K562 (cell line): ENCODE results near the gene LRRC41. TPM values are rescaled to one million over a fixed set of nuclear protein-coding genes. Genes with fewer than 3 reads are reported as not detected.

Experiments
- CBFA2T3 ChIP-seq: fragments of 450-650 bp; IDR thresholded peaks from 2 replicates; pipeline ENCODE4 v1.6.1; 2017
- CBX3 ChIP-seq, 2 experiments: IDR thresholded peaks; 1 replicate in 1 of 2; 2 replicates in 1 of 2; pipeline ENCODE4 v1.6.1; 2012; ENCODE audit warnings: inconsistent platforms in 2 of 2, low read length in 2 of 2, borderline replicate concordance in 1 of 2, control low read depth in 1 of 2
- CTCF ChIP-seq, 3 experiments: IDR thresholded peaks in 2 of 3; conservative IDR thresholded peaks in 1 of 3; 2 replicates each; pipeline ENCODE4 v1.5.1; 2011 to 2012; ENCODE audit warnings: low read length in 3 of 3, mild to moderate bottlenecking in 3 of 3, control low read depth in 2 of 3, improper control_type of control experiment in 1 of 3, inconsistent platforms in 1 of 3, low read depth in 1 of 3, mixed read lengths in 1 of 3, moderate library complexity in 1 of 3; ENCODE audit not compliant: insufficient read depth in 2 of 3
- CXXC5 ChIP-seq: fragments of 250-450 bp; sonication (Bioruptor Pico); IDR thresholded peaks from 2 replicates; pipeline ENCODE4 v1.8.0; 2022; ENCODE audit warnings: inconsistent platforms, mild to moderate bottlenecking, moderate library complexity
- DNMT1 ChIP-seq: fragments of 450-650 bp; IDR thresholded peaks from 2 replicates; pipeline ENCODE4 v1.6.1; 2016; ENCODE audit warnings: antibody characterized with exemption, mild to moderate bottlenecking
- FOXA1 ChIP-seq: fragments of 450-650 bp; IDR thresholded peaks from 2 replicates; pipeline ENCODE4 v1.6.1; 2016; ENCODE audit warnings: mild to moderate bottlenecking, borderline replicate concordance
- NFIX ChIP-seq: fragments of 250-450 bp; sonication (Bioruptor Pico); IDR thresholded peaks from 2 replicates; pipeline ENCODE4 v1.4.0; 2020; ENCODE audit warnings: low read depth, mild to moderate bottlenecking, moderate library complexity
- NONO ChIP-seq, 2 experiments: fragments of 200-400 bp in 1 of 2; fragments of 450-650 bp in 1 of 2; formaldehyde crosslinking in 1 of 2; IDR thresholded peaks; 2 replicates each; pipeline ENCODE4 v1.6.1; 2017; ENCODE audit warnings: low read depth in 2 of 2, mild to moderate bottlenecking in 2 of 2, moderate library complexity in 2 of 2, low read length in 1 of 2
- PCBP2 ChIP-seq: fragments of 200-400 bp; formaldehyde crosslinking; IDR thresholded peaks from 2 replicates; pipeline ENCODE4 v1.6.1; 2018; ENCODE audit warnings: low read length, low read depth, mild to moderate bottlenecking, moderate library complexity; ENCODE audit not compliant: poor library complexity, severe bottlenecking
- PML ChIP-seq: IDR thresholded peaks from 2 replicates; pipeline ENCODE4 v1.6.1; 2012; ENCODE audit warnings: low read length, inconsistent platforms
- PTTG1 ChIP-seq: fragments of 450-650 bp; IDR thresholded peaks from 2 replicates; pipeline ENCODE4 v1.6.1; 2016; ENCODE audit warnings: low read depth, mild to moderate bottlenecking, missing genetic modification characterization, missing compliant biosample characterization
- SRSF3 ChIP-seq: fragments of 200-400 bp; formaldehyde crosslinking; IDR thresholded peaks from 2 replicates; pipeline ENCODE4 v1.6.1; 2016; ENCODE audit warnings: mild to moderate bottlenecking, low read length, moderate library complexity; ENCODE audit not compliant: insufficient read depth
- TAF1 ChIP-seq: IDR thresholded peaks from 2 replicates; pipeline ENCODE4 v1.6.1; 2011; ENCODE audit warnings: mild to moderate bottlenecking, low read length, moderate library complexity; ENCODE audit not compliant: insufficient read depth, control insufficient read depth, severe bottlenecking; ENCODE audit errors: extremely low read depth
- TBL1XR1 ChIP-seq, 2 experiments: IDR thresholded peaks; 2 replicates each; pipeline ENCODE4 v1.6.1; 2012; ENCODE audit warnings: improper control_type of control experiment in 2 of 2, low read length in 2 of 2, mild to moderate bottlenecking in 1 of 2
- U2AF1 ChIP-seq: fragments of 200-400 bp; formaldehyde crosslinking; optimal IDR thresholded peaks from 2 replicates; pipeline ENCODE3; 2017; ENCODE audit warnings: mild to moderate bottlenecking, low read depth, low read length, moderate library complexity
- ZBTB49 ChIP-seq: sonication (generic); formaldehyde crosslinking; IDR thresholded peaks from 2 replicates; pipeline ENCODE4 v1.8.0; 2022; ENCODE audit warnings: missing genetic modification reagents, mild to moderate bottlenecking, borderline replicate concordance
- ZEB2 ChIP-seq: fragments of 450-650 bp; IDR thresholded peaks from 2 replicates; pipeline ENCODE4 v1.6.1; 2016
- ZNF134 ChIP-seq: fragments of 250-450 bp; sonication (Bioruptor Pico); conservative IDR thresholded peaks from 2 replicates; pipeline ENCODE4 v1.4.0; 2020
- ZNF3 ChIP-seq: fragments of 250-450 bp; sonication (Bioruptor Pico); IDR thresholded peaks from 2 replicates; pipeline ENCODE4 v1.5.0; 2021; ENCODE audit warnings: mild to moderate bottlenecking, moderate library complexity
- ZNF707 ChIP-seq: fragments of 250-450 bp; sonication (Bioruptor Pico); conservative IDR thresholded peaks from 2 replicates; pipeline ENCODE4 v1.8.0; 2022; ENCODE audit warnings: inconsistent platforms, mild to moderate bottlenecking, moderate library complexity
- ZSCAN32 ChIP-seq: fragments of 450-650 bp; formaldehyde crosslinking; IDR thresholded peaks from 2 replicates; pipeline ENCODE4 v1.4.0; 2020; ENCODE audit warnings: mild to moderate bottlenecking, moderate library complexity
- polyA plus RNA-seq, 8 experiments: library from polyadenylated mRNA; depleted of rRNA in 4 of 8; stranded (reverse) in 5 of 8; unstranded in 3 of 8; fragments of >200 nt; fragmentation: Nextera tagmentation in 2 of 8; fragmentation: Illumina TruSeq in 1 of 8; extraction: Ambion mirVana in 2 of 8; extraction: Trizol in 1 of 8; gene quantifications; 2 replicates each; pipeline versions ENCODE4 v1.2.1 to v1.2.3, GENCODE V29; 2011 to 2014; ENCODE audit warnings: inconsistent platforms in 1 of 8, missing spikeins in 1 of 8
- total RNA-seq, 7 experiments: library from RNA; depleted of rRNA in 6 of 7; stranded (reverse); fragments of >200 nt in 6 of 7; fragmentation: Illumina TruSeq in 2 of 7; extraction: Trizol in 2 of 7; gene quantifications; 2 replicates each; pipeline versions ENCODE4 v1.2.1 to v1.2.3, GENCODE V29; 2011 to 2021; ENCODE audit warnings: low replicate concordance in 1 of 7

LRRC41 gene
- total and polyA plus RNA-seq, 9 of the 15 experiments (the other 6 are each of a cell fraction or from before 2014, with no cell fraction given): 10.5 to 64.7 (median 44.2) TPM

GRCh38 chr1:46247436-46248121, 55.8 kb downstream of the LRRC41 start, which contains the start of gene RAD54L (continued):
- TF ChIP-seq ZNF134 (CRISPR knock-in tag): no peak
- no peak for TF ChIP-seq ZNF707 (CRISPR knock-in tag)
- TF ChIP-seq TAF1: peak; percentile 96
- TF ChIP-seq NONO (IDR thresholded peaks at IDR 0.05; ENCODE audit: low read depth in 2 of 2, low read length in 1 of 2): no peak
- peak; percentile 96 for TF ChIP-seq CXXC5 (CRISPR knock-in tag)
- TF ChIP-seq DNMT1: no peak
- TF ChIP-seq U2AF1: no peak
- TF ChIP-seq CBFA2T3: no peak
- no peak for TF ChIP-seq NFIX (CRISPR knock-in tag)
- peak; percentile 41 to 55; a peak in 2 of 4 replicates for TF ChIP-seq TBL1XR1 (IDR thresholded peaks at IDR 0.05; ENCODE audit: low read length in 2 of 2)
- TF ChIP-seq CBX3 (IDR thresholded peaks at IDR 0.05; ENCODE audit: borderline replicate concordance in 1 of 2, low read length in 2 of 2): peak in 1 of 2 experiments; percentile 35; a peak in 1 of 3 replicates
- TF ChIP-seq PML: peak; percentile 90
- no peak for TF ChIP-seq FOXA1
- TF ChIP-seq CTCF (IDR thresholded peaks at IDR 0.05 in 2 of 3, conservative IDR thresholded peaks at IDR 0.05 in 1 of 3; ENCODE audit: insufficient read depth in 2 of 3, low read depth in 1 of 3, low read length in 3 of 3): no peak
- TF ChIP-seq ZNF3: no peak
- no peak; the same call in 1 of the 2 replicates for TF ChIP-seq ZEB2
- no peak for TF ChIP-seq PTTG1
- no peak for TF ChIP-seq ZSCAN32 (CRISPR knock-in tag)
- no peak for TF ChIP-seq PCBP2
- no peak for TF ChIP-seq SRSF3
- TF ChIP-seq ZBTB49 (CRISPR knock-in tag): no peak
